Panc1 (cell line): ENCODE data around the gene ADIG.

Source experiments
- POLR2AphosphoS5 ChIP-seq: IDR thresholded peaks from 2 replicates; pipeline ENCODE4 v1.6.1; 2012; ENCODE audit warnings: mild to moderate bottlenecking, low read depth, low read length, moderate library complexity
- SIN3A ChIP-seq: IDR thresholded peaks from 2 replicates; pipeline ENCODE4 v1.6.1; 2012; ENCODE audit warnings: low read depth, mild to moderate bottlenecking, low read length, moderate library complexity, borderline replicate concordance; ENCODE audit not compliant: insufficient read depth
- TCF7L2 ChIP-seq: IDR thresholded peaks from 2 replicates; pipeline ENCODE4 v1.6.1; 2011; ENCODE audit warnings: mild to moderate bottlenecking, low read depth, low read length, inconsistent platforms
- TF ChIP-seq, protein P1 (sequence below): fragments of 450-650 bp; IDR thresholded peaks from 2 replicates; pipeline ENCODE4 v1.5.1; 2017; ENCODE audit warnings: mild to moderate bottlenecking
- TF ChIP-seq, protein P2 (sequence below), 2 experiments: IDR thresholded peaks; 2 replicates each; pipeline ENCODE4 v1.6.1; 2011 to 2012; ENCODE audit warnings: low read depth in 2 of 2, control low read depth in 1 of 2, low read length in 1 of 2, mild to moderate bottlenecking in 1 of 2, moderate library complexity in 1 of 2; ENCODE audit not compliant: insufficient read depth in 1 of 2

DNA sequence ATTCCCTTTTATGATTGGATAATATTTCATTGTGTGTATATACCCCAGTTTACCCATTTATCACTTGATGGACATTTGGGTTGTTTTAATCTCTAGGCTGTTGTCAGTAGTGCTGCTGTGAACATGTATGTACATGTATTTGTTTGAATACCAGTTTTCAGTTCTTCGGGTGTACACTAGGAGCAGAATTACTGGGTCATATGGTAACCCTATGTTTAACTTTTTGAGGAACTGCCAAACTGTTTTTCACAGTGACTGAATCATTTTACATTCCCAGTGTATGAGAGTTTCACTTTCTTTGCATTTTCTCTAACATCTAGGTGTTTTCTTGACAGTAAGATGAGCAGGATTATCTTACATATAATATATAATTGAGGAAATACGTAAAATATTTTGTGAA lies 44.7 kb upstream of the ADIG start:
- TF ChIP-seq, protein P1, sequence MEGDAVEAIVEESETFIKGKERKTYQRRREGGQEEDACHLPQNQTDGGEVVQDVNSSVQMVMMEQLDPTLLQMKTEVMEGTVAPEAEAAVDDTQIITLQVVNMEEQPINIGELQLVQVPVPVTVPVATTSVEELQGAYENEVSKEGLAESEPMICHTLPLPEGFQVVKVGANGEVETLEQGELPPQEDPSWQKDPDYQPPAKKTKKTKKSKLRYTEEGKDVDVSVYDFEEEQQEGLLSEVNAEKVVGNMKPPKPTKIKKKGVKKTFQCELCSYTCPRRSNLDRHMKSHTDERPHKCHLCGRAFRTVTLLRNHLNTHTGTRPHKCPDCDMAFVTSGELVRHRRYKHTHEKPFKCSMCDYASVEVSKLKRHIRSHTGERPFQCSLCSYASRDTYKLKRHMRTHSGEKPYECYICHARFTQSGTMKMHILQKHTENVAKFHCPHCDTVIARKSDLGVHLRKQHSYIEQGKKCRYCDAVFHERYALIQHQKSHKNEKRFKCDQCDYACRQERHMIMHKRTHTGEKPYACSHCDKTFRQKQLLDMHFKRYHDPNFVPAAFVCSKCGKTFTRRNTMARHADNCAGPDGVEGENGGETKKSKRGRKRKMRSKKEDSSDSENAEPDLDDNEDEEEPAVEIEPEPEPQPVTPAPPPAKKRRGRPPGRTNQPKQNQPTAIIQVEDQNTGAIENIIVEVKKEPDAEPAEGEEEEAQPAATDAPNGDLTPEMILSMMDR = no peak
- TF ChIP-seq POLR2AphosphoS5 (no peak), SIN3A (no peak), TCF7L2 (no peak)
- TF ChIP-seq, protein P2, sequence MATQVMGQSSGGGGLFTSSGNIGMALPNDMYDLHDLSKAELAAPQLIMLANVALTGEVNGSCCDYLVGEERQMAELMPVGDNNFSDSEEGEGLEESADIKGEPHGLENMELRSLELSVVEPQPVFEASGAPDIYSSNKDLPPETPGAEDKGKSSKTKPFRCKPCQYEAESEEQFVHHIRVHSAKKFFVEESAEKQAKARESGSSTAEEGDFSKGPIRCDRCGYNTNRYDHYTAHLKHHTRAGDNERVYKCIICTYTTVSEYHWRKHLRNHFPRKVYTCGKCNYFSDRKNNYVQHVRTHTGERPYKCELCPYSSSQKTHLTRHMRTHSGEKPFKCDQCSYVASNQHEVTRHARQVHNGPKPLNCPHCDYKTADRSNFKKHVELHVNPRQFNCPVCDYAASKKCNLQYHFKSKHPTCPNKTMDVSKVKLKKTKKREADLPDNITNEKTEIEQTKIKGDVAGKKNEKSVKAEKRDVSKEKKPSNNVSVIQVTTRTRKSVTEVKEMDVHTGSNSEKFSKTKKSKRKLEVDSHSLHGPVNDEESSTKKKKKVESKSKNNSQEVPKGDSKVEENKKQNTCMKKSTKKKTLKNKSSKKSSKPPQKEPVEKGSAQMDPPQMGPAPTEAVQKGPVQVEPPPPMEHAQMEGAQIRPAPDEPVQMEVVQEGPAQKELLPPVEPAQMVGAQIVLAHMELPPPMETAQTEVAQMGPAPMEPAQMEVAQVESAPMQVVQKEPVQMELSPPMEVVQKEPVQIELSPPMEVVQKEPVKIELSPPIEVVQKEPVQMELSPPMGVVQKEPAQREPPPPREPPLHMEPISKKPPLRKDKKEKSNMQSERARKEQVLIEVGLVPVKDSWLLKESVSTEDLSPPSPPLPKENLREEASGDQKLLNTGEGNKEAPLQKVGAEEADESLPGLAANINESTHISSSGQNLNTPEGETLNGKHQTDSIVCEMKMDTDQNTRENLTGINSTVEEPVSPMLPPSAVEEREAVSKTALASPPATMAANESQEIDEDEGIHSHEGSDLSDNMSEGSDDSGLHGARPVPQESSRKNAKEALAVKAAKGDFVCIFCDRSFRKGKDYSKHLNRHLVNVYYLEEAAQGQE (IDR thresholded peaks at IDR 0.05; ENCODE audit: insufficient read depth in 1 of 2, low read depth in 2 of 2, low read length in 1 of 2) = no peak
